ENCODE measurements around the gene RBM19.
"Not testable (repeated sequence)": the region's sequence is repeated elsewhere in the genome, so short reads cannot be mapped to it uniquely, and the experiment has no call there.

Gene RBM19

DNA sequence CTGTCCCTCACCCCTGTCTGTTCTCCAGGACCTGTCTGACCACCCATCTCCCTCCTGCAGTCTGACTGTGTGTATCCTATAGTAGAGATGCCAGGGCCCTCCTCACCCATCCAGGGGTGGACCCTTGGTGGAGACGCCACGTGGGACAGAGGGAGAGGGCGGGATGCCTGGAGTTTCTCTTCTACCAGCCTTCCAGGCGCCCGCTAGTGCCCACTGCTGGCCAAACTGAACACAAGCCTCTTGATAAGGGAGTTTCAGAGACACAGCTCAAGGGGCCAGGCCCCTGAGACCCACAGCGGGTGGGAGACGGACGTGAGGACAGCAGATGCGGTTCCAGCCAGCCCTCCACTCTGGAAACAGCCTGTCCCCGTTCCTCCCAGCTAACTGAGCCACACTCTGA is 147.3 kb downstream of the RBM19 start:
- no peak overlapping the region for H3K27ac ChIP-seq
- TF ChIP-seq ZFX (IDR thresholded peaks at IDR 0.05) = no peak
- TF ChIP-seq, protein P1, sequence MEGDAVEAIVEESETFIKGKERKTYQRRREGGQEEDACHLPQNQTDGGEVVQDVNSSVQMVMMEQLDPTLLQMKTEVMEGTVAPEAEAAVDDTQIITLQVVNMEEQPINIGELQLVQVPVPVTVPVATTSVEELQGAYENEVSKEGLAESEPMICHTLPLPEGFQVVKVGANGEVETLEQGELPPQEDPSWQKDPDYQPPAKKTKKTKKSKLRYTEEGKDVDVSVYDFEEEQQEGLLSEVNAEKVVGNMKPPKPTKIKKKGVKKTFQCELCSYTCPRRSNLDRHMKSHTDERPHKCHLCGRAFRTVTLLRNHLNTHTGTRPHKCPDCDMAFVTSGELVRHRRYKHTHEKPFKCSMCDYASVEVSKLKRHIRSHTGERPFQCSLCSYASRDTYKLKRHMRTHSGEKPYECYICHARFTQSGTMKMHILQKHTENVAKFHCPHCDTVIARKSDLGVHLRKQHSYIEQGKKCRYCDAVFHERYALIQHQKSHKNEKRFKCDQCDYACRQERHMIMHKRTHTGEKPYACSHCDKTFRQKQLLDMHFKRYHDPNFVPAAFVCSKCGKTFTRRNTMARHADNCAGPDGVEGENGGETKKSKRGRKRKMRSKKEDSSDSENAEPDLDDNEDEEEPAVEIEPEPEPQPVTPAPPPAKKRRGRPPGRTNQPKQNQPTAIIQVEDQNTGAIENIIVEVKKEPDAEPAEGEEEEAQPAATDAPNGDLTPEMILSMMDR (conservative IDR thresholded peaks at IDR 0.05) = peak; percentile 62

DNA sequence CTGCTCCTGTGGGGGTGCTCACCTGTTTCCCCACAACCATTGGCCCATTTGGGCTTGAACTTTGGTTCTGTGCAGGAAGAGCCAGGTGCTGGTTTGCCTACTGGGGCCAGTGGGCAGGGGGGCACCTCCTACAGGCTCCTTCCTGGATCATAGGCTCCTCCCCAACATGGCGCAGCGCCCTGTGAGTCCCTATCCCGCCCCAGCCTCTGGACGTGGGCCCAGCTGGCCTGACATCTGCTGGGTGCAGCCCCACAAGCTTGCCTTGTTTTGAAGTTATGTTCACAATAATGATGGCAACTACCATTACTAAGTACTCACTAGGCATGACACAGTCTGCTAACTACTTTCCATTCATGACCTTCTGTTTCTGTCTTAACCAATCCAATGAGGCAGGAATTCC is 147.8 kb downstream of the RBM19 start:
- TF ChIP-seq ZFX (IDR thresholded peaks at IDR 0.05) = no peak
- TF ChIP-seq, protein P1 (conservative IDR thresholded peaks at IDR 0.05) = no peak
- no peak overlapping the region for H3K27ac ChIP-seq

DNA sequence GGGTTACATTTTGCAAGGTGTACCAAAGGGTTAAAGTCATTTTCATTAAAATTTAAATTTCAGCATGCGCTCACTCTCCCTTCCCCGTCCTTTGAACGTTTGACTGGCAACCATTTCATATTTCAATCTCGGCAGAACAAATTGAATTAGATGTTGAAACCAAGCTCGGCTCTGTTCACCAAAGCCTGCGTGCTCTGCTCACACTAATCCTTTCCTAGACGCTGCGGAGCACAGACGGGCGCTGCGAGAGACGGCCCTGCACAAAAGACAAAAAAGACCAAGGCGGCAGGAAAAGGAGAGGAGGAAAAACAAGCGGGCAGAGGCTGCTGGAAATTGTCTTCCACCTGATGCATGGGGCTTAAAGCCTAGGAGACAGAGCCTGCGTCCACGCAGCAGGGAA is 149.3 kb downstream of the RBM19 start:
- TF ChIP-seq, protein P1 (conservative IDR thresholded peaks at IDR 0.05) = no peak
- TF ChIP-seq ZFX (IDR thresholded peaks at IDR 0.05) = no peak

DNA sequence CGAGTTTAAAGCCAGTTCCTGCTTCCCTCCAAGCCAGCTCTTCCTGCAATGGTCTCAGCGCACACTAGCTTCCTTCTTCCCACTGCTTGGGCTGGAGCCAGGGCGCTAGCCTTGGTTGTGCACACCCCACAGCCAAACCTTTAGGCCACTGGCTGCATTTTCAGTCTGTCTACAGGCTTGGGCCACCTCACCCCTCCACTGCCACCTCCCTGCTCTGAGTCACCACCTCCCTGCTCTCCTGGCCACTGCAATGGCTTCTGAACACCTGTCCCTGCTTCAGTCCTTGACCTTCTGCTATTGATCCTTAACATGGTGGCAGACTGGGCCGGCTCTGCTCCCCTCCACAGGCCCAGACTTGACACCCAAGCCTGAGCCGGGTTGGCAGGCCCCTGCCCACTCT is 151.1 kb downstream of the RBM19 start:
- TF ChIP-seq, protein P1 (conservative IDR thresholded peaks at IDR 0.05) = no peak
- TF ChIP-seq ZFX (IDR thresholded peaks at IDR 0.05) = no peak
- H3K27ac ChIP-seq = no peak overlapping the region

More for the DNA sequence above, 149.3 kb downstream of the RBM19 start:
- H3K27ac ChIP-seq = no peak overlapping the region

DNA sequence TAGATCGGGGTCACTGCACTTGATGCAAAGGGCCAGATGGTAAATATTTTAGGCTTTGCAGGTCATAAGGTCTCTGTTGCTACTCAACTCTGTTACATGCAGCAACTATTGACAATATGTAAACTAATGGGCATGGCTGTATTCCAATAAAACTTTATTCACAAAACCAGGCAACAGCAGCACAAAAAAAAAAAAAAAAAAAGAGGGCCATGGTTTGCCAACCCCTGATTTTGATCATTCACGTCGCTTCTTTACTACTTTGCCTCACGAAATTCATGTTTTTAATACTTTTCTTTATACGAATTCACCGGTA is 152.9 kb downstream of the RBM19 start:
- no peak overlapping the region for H3K27ac ChIP-seq
- no peak for TF ChIP-seq ZFX (IDR thresholded peaks at IDR 0.05)
- TF ChIP-seq, protein P1 (conservative IDR thresholded peaks at IDR 0.05) = no peak

DNA sequence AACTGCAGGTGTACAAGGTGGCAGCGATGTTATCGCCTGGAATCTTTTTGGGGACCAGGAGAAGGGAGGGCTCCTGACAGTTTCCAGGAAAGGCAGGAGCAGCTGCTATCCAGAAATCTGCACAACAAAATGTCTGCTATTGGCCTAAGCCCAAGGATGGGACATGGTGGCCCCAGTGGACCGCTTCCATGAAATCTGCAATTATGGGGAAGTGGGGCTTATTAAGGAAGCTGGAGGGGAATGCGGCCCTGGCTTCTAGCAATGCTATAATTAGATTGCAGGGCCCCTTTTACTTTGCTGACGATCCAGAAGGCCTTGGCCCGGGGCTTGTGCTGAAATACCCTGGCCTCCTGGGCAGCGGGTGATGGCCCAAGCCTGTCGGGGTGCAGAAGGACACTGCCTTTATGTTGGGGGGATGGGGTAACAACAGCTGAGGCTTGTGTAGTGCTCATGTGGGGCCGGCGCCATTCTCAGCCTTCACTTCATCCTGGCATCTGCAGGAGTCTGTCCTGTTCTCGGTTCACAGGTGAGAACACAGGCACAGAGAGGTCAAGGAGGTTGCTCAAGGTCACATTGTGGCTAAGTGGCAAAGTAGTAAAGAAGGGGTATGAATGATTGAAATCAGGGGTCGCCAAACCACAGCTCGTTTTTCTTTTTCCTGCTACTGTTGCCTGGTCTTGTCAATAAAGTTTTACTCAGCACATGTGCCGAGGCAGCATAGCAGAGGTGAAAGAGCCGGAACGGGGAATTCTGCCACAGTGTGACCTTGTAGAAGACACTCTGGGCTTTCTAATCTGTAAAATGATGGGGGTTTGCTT is 153.5 kb downstream of the RBM19 start:
- no peak overlapping the region for H3K27ac ChIP-seq
- TF ChIP-seq, protein P1 (conservative IDR thresholded peaks at IDR 0.05) = no peak

DNA sequence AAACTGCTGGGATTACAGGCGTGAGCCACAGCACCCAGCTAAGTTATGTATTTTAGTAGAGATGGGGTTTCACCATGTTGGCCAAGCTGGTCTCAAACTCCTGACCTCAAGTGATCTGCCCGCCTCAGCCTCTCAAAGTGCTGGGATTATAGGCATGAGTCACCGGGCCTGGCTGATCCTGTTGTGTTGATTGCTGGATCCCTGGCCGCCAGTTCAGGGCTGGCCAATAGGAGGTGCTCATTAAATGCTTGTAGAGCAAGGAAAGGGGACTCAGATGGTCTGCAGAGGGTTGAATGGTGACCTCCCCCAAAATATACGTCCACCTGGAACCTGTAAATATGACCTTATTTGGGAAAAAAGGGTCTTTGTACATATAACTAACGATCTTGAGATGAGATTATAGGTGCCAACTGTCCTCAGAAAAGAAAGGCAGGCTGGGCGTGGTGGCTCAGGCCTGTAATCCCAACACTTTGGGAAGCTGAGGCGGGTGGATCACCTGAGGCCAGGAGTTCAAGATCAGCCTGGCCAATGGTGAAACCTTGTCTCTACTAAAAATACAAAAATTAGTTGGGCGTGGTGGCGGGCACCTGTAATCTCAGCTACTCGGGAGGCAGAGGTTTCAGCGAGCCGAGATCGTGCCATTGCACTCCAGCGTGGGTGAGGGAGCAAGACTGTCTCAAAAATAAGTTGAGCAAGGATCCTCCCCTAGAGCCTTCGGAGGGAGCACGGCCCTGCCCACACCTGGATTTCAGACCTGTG is 156.5 kb downstream of the RBM19 start:
- not testable (repeated sequence) for H3K27ac ChIP-seq
